Measurements from ENCODE around the gene TEX2.

The TEX2 gene

DNA sequence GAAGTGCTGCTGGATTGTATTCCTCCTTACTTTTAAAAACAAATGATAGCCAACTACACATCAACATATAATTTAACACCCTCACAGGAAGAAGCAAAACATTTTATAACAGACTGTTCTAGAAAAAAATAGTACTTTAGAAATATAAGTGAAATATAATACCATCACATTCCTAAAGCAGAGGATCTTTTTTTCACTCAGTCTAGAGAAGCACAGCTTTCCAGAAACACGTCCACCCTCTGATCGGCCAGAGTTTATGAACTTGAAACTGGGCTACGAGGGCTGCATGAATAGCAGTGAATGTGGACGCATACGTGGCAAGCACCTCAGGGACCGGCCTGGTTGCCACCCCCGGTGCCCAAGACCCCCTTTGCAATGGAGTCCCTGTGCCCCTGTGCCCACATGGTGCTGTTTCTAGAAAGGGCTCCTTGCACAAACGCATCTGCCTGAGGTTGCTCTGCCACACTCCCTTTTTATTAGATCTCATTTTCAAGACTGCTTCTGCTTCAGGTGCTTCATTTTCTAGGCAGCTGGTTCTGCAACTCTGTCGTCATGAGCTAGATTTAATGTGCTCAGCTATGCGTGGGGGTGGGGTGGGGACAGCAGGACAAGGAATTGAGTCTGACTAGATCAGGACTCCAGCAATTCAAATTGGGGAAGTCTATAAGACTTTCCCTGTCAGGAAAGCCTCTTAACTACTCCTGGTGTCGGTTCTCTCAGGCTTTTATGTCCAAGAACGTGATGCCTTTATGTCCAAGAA lies 104.0 kb downstream of the TEX2 start:
- Histone ChIP-seq H3K27me3 (ENCODE audit: insufficient read depth, low read length) (no peaks in the 10 kb centered on the region), H3K4me3 (ENCODE audit: low read length) (no peak overlapping the region), H3K9ac (ENCODE audit: low read depth, low read length) (no peak overlapping the region), H3K36me3 (ENCODE audit: insufficient read depth, low read depth, low read length) (no peaks in the 10 kb centered on the region), H3K27ac (ENCODE audit: low read length) (no peak overlapping the region), H3K9me3 (ENCODE audit: insufficient read depth, low read depth, low read length) (no peaks in the 10 kb centered on the region), H3K4me1 (ENCODE audit: insufficient read depth, low read length) (peaks cover 5% of the 10 kb centered on the region)

GRCh38 chr17:64158406-64158805 lies 104.7 kb downstream of the TEX2 start:
- Histone ChIP-seq H3K4me1 (ENCODE audit: insufficient read depth, low read length) (peaks cover 5% of the 10 kb centered on the region), H3K9ac (ENCODE audit: low read depth, low read length) (no peak overlapping the region), H3K27ac (ENCODE audit: low read length) (no peak overlapping the region), H3K9me3 (ENCODE audit: insufficient read depth, low read depth, low read length) (no peaks in the 10 kb centered on the region), H3K27me3 (ENCODE audit: insufficient read depth, low read length) (no peaks in the 10 kb centered on the region), H3K36me3 (ENCODE audit: insufficient read depth, low read depth, low read length) (no peaks in the 10 kb centered on the region), H3K4me3 (ENCODE audit: low read length) (no peak overlapping the region)

- H3K36me3 ChIP-seq (ENCODE audit: insufficient read depth, low read depth, low read length) = peaks cover 3% of the 10 kb centered on the region; the same call in 1 of the 2 replicates
- no peaks in the 10 kb centered on the region for H3K27me3 ChIP-seq (ENCODE audit: insufficient read depth, low read length)
- peaks cover 5% of the 10 kb centered on the region for H3K4me1 ChIP-seq (ENCODE audit: insufficient read depth, low read length)
- no peak overlapping the region for H3K27ac ChIP-seq (ENCODE audit: low read length)
- H3K9ac ChIP-seq (ENCODE audit: low read depth, low read length) = no peak overlapping the region
- no peaks in the 10 kb centered on the region for H3K9me3 ChIP-seq (ENCODE audit: insufficient read depth, low read depth, low read length)
- H3K4me3 ChIP-seq (ENCODE audit: low read length) = no peak overlapping the region
These were observed 105.3 kb downstream of the TEX2 start for GRCh38 chr17:64157669-64158180.

GRCh38 chr17:64156670-64157069 lies 106.4 kb downstream of the TEX2 start:
- Histone ChIP-seq H3K9ac (ENCODE audit: low read depth, low read length) (no peak overlapping the region), H3K4me3 (ENCODE audit: low read length) (no peak overlapping the region), H3K27me3 (ENCODE audit: insufficient read depth, low read length) (no peaks in the 10 kb centered on the region), H3K9me3 (ENCODE audit: insufficient read depth, low read depth, low read length) (no peaks in the 10 kb centered on the region), H3K36me3 (ENCODE audit: insufficient read depth, low read depth, low read length) (peaks cover 12% of the 10 kb centered on the region; the same call in 1 of the 2 replicates), H3K4me1 (ENCODE audit: insufficient read depth, low read length) (peaks cover 5% of the 10 kb centered on the region), H3K27ac (ENCODE audit: low read length) (no peak overlapping the region)

DNA sequence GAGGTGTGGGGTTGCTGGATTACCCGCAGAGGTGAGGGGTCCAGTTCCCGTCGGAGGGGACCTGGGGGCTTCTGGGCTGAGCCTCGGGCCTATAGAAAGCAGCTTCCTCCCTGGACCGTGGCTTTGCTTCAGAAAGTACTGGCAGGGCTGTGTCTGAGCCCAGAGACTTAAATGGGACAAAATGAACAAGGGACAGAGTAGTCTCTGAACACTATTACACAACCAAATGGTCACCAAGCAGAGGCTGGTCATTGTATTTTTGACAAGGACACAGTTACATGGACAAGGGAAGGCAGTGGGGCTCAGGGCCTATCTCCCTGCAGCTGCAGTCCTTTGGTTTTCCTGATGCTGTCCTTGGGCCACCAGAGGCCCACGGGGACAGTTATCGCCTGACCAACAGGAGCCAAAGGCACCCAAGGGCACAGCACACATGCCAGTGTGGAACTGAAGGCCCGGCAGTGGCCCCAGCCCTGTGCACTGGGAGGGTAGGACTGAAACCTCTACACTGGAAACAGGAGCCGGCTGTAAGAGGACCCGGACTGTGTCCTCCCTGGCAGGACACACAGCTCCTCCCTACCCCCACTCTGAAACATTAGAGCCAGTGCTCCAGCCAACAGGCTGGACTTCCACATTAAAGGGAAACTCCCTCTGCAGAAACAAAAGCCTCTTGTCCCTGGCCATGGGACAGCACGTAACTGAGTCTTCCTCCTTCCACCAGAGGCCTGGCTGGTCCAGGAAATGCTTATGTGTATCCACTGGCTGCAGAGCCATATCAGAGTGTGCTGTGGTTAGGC lies 107.1 kb downstream of the TEX2 start:
- no peaks in the 10 kb centered on the region for H3K9me3 ChIP-seq (ENCODE audit: insufficient read depth, low read depth, low read length)
- no peaks in the 10 kb centered on the region for H3K27me3 ChIP-seq (ENCODE audit: insufficient read depth, low read length)
- no peak overlapping the region for H3K27ac ChIP-seq (ENCODE audit: low read length)
- H3K4me3 ChIP-seq (ENCODE audit: low read length) = no peak overlapping the region
- H3K4me1 ChIP-seq (ENCODE audit: insufficient read depth, low read length) = peaks cover 5% of the 10 kb centered on the region
- H3K9ac ChIP-seq (ENCODE audit: low read depth, low read length) = no peak overlapping the region
- H3K36me3 ChIP-seq (ENCODE audit: insufficient read depth, low read depth, low read length) = peaks cover 12% of the 10 kb centered on the region; the same call in 1 of the 2 replicates

GRCh38 chr17:64155129-64155528 lies 107.9 kb downstream of the TEX2 start:
- peaks cover 16% of the 10 kb centered on the region; the same call in 1 of the 2 replicates for H3K36me3 ChIP-seq (ENCODE audit: insufficient read depth, low read depth, low read length)
- no peak overlapping the region for H3K4me3 ChIP-seq (ENCODE audit: low read length)
- H3K9ac ChIP-seq (ENCODE audit: low read depth, low read length) = no peak overlapping the region

GRCh38 chr17:64154717-64155116 lies 108.3 kb downstream of the TEX2 start:
- H3K9ac ChIP-seq (ENCODE audit: low read depth, low read length) = no peak overlapping the region
- H3K36me3 ChIP-seq (ENCODE audit: insufficient read depth, low read depth, low read length) = peaks cover 16% of the 10 kb centered on the region; the same call in 1 of the 2 replicates
- H3K4me1 ChIP-seq (ENCODE audit: insufficient read depth, low read length) = peaks cover 5% of the 10 kb centered on the region
- no peaks in the 10 kb centered on the region for H3K27me3 ChIP-seq (ENCODE audit: insufficient read depth, low read length)
- no peak overlapping the region for H3K4me3 ChIP-seq (ENCODE audit: low read length)
- H3K9me3 ChIP-seq (ENCODE audit: insufficient read depth, low read depth, low read length) = no peaks in the 10 kb centered on the region
- H3K27ac ChIP-seq (ENCODE audit: low read length) = no peak overlapping the region

More at GRCh38 chr17:64155129-64155528, 107.9 kb downstream of the TEX2 start:
- H3K27ac ChIP-seq (ENCODE audit: low read length) = no peak overlapping the region
- H3K4me1 ChIP-seq (ENCODE audit: insufficient read depth, low read length) = peaks cover 5% of the 10 kb centered on the region
- no peaks in the 10 kb centered on the region for H3K27me3 ChIP-seq (ENCODE audit: insufficient read depth, low read length)
- H3K9me3 ChIP-seq (ENCODE audit: insufficient read depth, low read depth, low read length) = no peaks in the 10 kb centered on the region

GRCh38 chr17:64154313-64154695 lies 108.8 kb downstream of the TEX2 start:
- no peak overlapping the region for H3K9ac ChIP-seq (ENCODE audit: low read depth, low read length)
- no peaks in the 10 kb centered on the region for H3K27me3 ChIP-seq (ENCODE audit: insufficient read depth, low read length)
- H3K36me3 ChIP-seq (ENCODE audit: insufficient read depth, low read depth, low read length) = peaks cover 16% of the 10 kb centered on the region; the same call in 1 of the 2 replicates
- peaks cover 5% of the 10 kb centered on the region for H3K4me1 ChIP-seq (ENCODE audit: insufficient read depth, low read length)
- no peak overlapping the region for H3K4me3 ChIP-seq (ENCODE audit: low read length)
- no peaks in the 10 kb centered on the region for H3K9me3 ChIP-seq (ENCODE audit: insufficient read depth, low read depth, low read length)
- no peak overlapping the region for H3K27ac ChIP-seq (ENCODE audit: low read length)

- H3K4me1 ChIP-seq (ENCODE audit: insufficient read depth, low read length) = peaks cover 5% of the 10 kb centered on the region
- H3K27me3 ChIP-seq (ENCODE audit: insufficient read depth, low read length) = no peaks in the 10 kb centered on the region
- H3K9ac ChIP-seq (ENCODE audit: low read depth, low read length) = no peak overlapping the region
- peaks cover 21% of the 10 kb centered on the region; the same call in 1 of the 2 replicates for H3K36me3 ChIP-seq (ENCODE audit: insufficient read depth, low read depth, low read length)
- H3K4me3 ChIP-seq (ENCODE audit: low read length) = no peak overlapping the region
- H3K27ac ChIP-seq (ENCODE audit: low read length) = no peak overlapping the region
- H3K9me3 ChIP-seq (ENCODE audit: insufficient read depth, low read depth, low read length) = no peaks in the 10 kb centered on the region
These were observed 109.3 kb downstream of the TEX2 start for GRCh38 chr17:64153565-64154312.

DNA sequence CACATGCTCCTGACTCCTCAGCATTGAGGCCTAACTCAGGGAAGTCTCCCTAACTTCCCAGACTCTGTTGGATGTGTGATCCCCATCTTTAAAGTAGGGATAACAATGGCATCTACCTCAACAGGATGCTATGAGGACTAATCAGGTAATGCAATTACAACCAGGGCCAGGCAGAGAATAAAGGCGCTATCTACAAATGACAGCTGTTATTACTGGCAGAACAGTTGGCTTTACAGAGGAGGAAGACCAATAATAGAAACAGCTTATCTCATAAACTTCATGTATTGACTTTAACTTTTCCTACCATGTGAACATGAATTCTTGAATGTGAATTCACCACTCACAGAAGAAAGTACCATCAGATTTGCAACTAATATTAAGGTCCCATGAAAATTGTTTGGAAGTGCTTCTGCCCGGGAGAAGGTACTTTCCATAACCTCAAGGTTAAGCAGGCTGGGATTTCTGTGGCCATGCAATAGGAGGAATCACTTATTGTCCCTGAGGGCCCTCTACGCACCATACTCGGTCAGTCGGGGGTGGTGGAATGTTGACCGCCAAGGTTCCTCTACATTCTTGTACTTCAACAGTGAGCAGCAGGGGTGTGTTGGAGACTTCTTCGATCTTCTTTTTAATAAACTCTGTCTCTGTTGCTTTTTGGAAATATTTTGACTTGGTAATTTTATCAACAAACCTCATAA lies 110.5 kb downstream of the TEX2 start:
- H3K9me3 ChIP-seq (ENCODE audit: insufficient read depth, low read depth, low read length) = no peaks in the 10 kb centered on the region
- H3K4me1 ChIP-seq (ENCODE audit: insufficient read depth, low read length) = no peaks in the 10 kb centered on the region
- no peak overlapping the region for H3K27ac ChIP-seq (ENCODE audit: low read length)
- H3K4me3 ChIP-seq (ENCODE audit: low read length) = no peak overlapping the region
- no peaks in the 10 kb centered on the region for H3K27me3 ChIP-seq (ENCODE audit: insufficient read depth, low read length)
- no peak overlapping the region for H3K9ac ChIP-seq (ENCODE audit: low read depth, low read length)
- peaks cover 21% of the 10 kb centered on the region; the same call in 1 of the 2 replicates for H3K36me3 ChIP-seq (ENCODE audit: insufficient read depth, low read depth, low read length)

- Histone ChIP-seq H3K27ac (ENCODE audit: low read length) (no peak overlapping the region), H3K9me3 (ENCODE audit: insufficient read depth, low read depth, low read length) (no peaks in the 10 kb centered on the region), H3K36me3 (ENCODE audit: insufficient read depth, low read depth, low read length) (peaks cover 35% of the 10 kb centered on the region), H3K27me3 (ENCODE audit: insufficient read depth, low read length) (no peaks in the 10 kb centered on the region), H3K4me1 (ENCODE audit: insufficient read depth, low read length) (0 out of 2 replicates have a peak, but pooled peaks cover 3% of the 10 kb centered on the region), H3K4me3 (ENCODE audit: low read length) (no peak overlapping the region), H3K9ac (ENCODE audit: low read depth, low read length) (no peak overlapping the region)
These were observed 112.1 kb downstream of the TEX2 start for GRCh38 chr17:64151016-64151368.
